Measurements from ENCODE around the gene SLC15A5.

- TF ChIP-seq ZNF274 (IDR thresholded peaks at IDR 0.05; ENCODE audit: low read depth, low read length): no peak
- no peak for TF ChIP-seq YY1 (IDR thresholded peaks at IDR 0.05; ENCODE audit: insufficient read depth, insufficient read length)
- TF ChIP-seq SUZ12 (IDR thresholded peaks at IDR 0.05; ENCODE audit: extremely low read depth, insufficient read depth, insufficient read length): no peak
Observed at GRCh38 chr12:16171348-16171747, 106.1 kb downstream of the SLC15A5 start.
